Mesendoderm (in vitro differentiated cells): Measurements from ENCODE around the gene VANGL2.

Source experiments
- DNase-seq: peaks from one replicate; pipeline ENCODE4 v3.0.0; 2013
- H2AK5ac ChIP-seq: 2 replicates; pipeline ENCODE4 v1.6.1; 2013; ENCODE audit warnings: low read length, inconsistent platforms
- H2BK120ac ChIP-seq: 2 replicates; pipeline ENCODE4 v1.6.1; 2013; ENCODE audit warnings: low read depth, mild to moderate bottlenecking, low read length, moderate library complexity, mixed read lengths
- H2BK15ac ChIP-seq: replicated peaks from 2 replicates; pipeline ENCODE4 v1.6.1; 2013; ENCODE audit warnings: low read depth, mild to moderate bottlenecking, moderate library complexity
- H2BK5ac ChIP-seq: 2 replicates; pipeline ENCODE4 v1.6.1; 2013; ENCODE audit warnings: low read length, inconsistent platforms
- H3K18ac ChIP-seq: 2 replicates; pipeline ENCODE4 v1.6.1; 2013; ENCODE audit warnings: mild to moderate bottlenecking, low read length, mixed read lengths
- H3K23ac ChIP-seq: one replicate; pipeline ENCODE4 v1.6.1; 2013; ENCODE audit warnings: low read length
- H3K27ac ChIP-seq: 2 replicates; pipeline ENCODE4 v1.5.1; 2013; ENCODE audit warnings: low read depth, mild to moderate bottlenecking, inconsistent platforms, low read length, moderate library complexity
- H3K27me3 ChIP-seq: 2 replicates; pipeline ENCODE4 v1.6.1; 2013; ENCODE audit warnings: low read length, control low read depth, mild to moderate bottlenecking, inconsistent platforms; ENCODE audit not compliant: insufficient read depth, poor library complexity
- H3K36me3 ChIP-seq: 2 replicates; pipeline ENCODE4 v1.6.1; 2013; ENCODE audit warnings: low read length, inconsistent platforms; ENCODE audit not compliant: control insufficient read depth, insufficient read depth
- H3K4ac ChIP-seq: one replicate; pipeline ENCODE4 v1.6.1; 2013; ENCODE audit warnings: low read depth, mild to moderate bottlenecking, low read length, moderate library complexity
- H3K4me1 ChIP-seq: 2 replicates; pipeline ENCODE4 v1.6.1; 2013; ENCODE audit warnings: low read depth, low read length, inconsistent platforms; ENCODE audit not compliant: control insufficient read depth
- H3K4me2 ChIP-seq: 2 replicates; pipeline ENCODE4 v1.6.1; 2013; ENCODE audit warnings: low read length
- H3K4me3 ChIP-seq: 2 replicates; pipeline ENCODE4 v1.5.1; 2013; ENCODE audit warnings: mild to moderate bottlenecking, low read length
- H3K56ac ChIP-seq: one replicate; pipeline ENCODE4 v1.6.1; 2013; ENCODE audit warnings: low read length
- H3K79me1 ChIP-seq: 2 replicates; pipeline ENCODE4 v1.6.1; 2013; ENCODE audit warnings: low read length, inconsistent platforms
- H3K79me2 ChIP-seq: 2 replicates; pipeline ENCODE4 v1.6.1; 2013; ENCODE audit warnings: mild to moderate bottlenecking, low read length; ENCODE audit not compliant: control insufficient read depth, insufficient read depth
- H3K9ac ChIP-seq: 2 replicates; pipeline ENCODE4 v1.6.1; 2013; ENCODE audit warnings: low read length, inconsistent platforms
- H4K5ac ChIP-seq: one replicate; pipeline ENCODE4 v1.6.1; 2013; ENCODE audit warnings: low read length
- H4K8ac ChIP-seq: one replicate; pipeline ENCODE4 v1.6.1; 2013; ENCODE audit warnings: low read depth, mild to moderate bottlenecking, control low read depth, low read length, moderate library complexity
- WGBS: extraction: QIAGEN DNeasy Blood & Tissue Kit; methylation state at CpG from one replicate; pipeline ENCODE4 v1.1.7; 2013; ENCODE audit warnings: low lambda C conversion rate, missing lambda C conversion rate; ENCODE audit not compliant: insufficient coverage; ENCODE audit errors: extremely low coverage; 5-methylcytosine and 5-hydroxymethylcytosine counted together

VANGL2 gene

DNA sequence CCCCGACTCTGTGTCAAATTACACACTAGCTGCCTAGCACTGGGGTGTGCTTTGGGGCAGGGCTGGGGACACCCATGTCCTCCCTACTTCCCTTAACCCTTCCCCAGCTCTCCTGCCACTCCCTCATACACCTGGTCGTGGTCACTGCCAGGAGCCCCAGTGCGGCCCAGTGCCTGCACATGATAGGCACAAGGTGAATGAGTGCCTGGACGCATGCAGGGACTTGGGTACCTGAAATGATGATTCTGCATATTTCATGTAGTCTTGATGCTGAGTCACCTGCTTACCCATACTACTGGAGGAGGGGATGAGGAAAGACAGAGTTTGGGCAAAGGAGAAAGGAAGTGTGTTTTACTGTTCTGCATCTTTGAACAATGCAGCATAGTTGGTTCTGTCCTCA is 1.5 kb upstream of the VANGL2 start:
- Histone ChIP-seq H3K4ac (no peak overlapping the region), H3K9ac (no peak overlapping the region), H2BK120ac (no peak overlapping the region), H2BK5ac (no peak overlapping the region), H2BK15ac (no peak overlapping the region), H3K79me2 (peaks cover 32% of the 10 kb centered on the region), H3K18ac (no peak overlapping the region), H2AK5ac (peak overlapping the region; percentile 57), H4K8ac (no peak overlapping the region), H3K27ac (no peak overlapping the region), H3K4me2 (no peak overlapping the region), H3K27me3 (no peaks in the 10 kb centered on the region), H4K5ac (no peak overlapping the region), H3K4me1 (peaks cover 21% of the 10 kb centered on the region), H3K79me1 (peaks cover 17% of the 10 kb centered on the region), H3K56ac (peak overlapping the region; percentile 46), H3K36me3 (no peaks in the 10 kb centered on the region), H3K23ac (peak overlapping the region; percentile 15), H3K4me3 (no peak overlapping the region)
- WGBS = no CpG with 5 or more reads among the region's 4 CpGs
- DNase-seq = no peak

DNA sequence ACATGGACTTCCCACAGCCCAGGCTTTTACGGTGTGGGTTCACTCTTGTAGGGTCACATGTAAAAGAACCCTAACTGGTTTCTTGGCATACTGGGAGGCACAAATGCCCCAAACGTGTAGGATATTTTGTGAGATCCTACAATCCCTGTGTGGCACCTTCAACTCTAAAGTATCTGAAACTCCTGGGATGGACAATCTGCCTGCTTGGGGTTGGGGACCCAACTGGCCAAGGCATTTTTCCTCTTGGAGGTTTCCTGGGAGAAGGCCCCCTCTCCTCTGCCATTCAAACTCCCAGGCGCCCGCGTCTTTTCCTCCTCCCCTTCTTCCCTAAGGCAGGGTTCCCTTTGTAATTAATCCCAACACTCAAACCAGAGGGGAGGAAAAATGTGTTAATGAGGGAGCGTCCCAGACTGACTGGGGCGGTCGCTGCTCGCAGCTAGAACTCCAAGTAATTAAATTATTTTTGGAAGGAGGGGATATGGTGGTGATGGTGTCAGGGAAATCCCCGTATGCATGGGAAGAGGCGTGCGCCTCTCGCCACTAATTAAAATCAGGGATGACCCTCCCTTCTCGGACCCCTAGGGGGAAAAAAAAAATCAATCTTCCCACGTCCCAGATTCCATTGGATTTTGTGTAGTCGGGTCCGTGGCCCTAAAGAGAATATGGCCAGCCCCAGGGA is 681 bp upstream of the VANGL2 start:
- Histone ChIP-seq H3K4ac (peak overlapping the region; percentile 95), H2AK5ac (no peak overlapping the region), H3K18ac (peak overlapping the region; percentile 96), H3K27me3 (no peaks in the 10 kb centered on the region), H4K5ac (no peak overlapping the region), H2BK120ac (peak overlapping the region; percentile 93), H4K8ac (no peak overlapping the region), H3K79me2 (peaks cover 40% of the 10 kb centered on the region), H2BK15ac (no peak overlapping the region), H3K27ac (peak overlapping the region; percentile 94), H3K79me1 (peaks cover 24% of the 10 kb centered on the region), H3K36me3 (no peaks in the 10 kb centered on the region), H3K9ac (peak overlapping the region; percentile 89), H3K4me2 (peak overlapping the region; percentile 81), H3K4me1 (peaks cover 24% of the 10 kb centered on the region), H2BK5ac (peak overlapping the region; percentile 90), H3K23ac (no peak overlapping the region), H3K56ac (peak overlapping the region; percentile 85), H3K4me3 (peak overlapping the region; percentile 29)
- DNase-seq = peak; percentile 69
- WGBS = no CpG with 5 or more reads among the region's 17 CpGs

DNA sequence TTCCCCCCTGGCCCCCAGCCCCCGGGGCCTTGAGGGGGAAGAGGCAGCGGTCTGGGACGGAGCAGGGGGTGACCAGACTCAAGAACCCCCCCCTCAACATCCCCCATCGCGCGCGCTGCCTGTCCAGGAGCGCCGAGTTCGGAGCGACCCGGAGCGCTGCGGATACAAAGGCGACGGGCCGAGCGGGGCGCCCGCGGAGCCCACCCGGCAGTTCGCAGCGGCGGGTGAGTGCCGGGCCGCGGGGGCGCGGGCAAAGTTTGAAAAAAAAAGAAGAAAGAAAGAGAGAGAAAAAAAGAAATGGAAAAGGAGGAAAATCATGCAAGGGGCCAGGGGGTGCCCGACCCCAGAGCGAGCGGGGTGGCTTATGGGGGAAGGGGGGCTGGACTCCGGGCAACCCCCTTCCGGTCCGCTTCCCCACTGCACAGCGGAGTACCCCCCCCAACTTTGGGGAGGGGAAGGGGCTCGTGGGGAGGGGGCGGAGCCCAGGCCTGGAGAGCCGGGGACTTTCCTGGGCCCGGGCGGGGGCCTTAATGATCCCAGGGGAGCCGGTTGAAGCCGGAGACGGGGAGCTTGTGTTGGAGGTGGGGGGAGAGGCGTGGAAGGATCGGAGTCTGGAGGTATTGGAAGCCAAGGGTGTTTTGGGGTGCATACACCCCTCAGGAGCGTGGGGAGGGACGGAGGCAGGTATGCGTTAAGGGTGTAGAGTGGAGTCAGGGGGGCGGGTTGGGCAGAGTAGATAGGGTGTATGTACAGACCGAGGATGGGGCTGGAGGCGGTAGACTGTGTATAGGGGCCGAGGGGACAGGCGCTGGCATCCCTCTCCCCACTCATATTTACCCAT is 502 bp downstream of the VANGL2 start:
- Histone ChIP-seq H3K27me3 (no peaks in the 10 kb centered on the region), H3K4ac (peak overlapping the region; percentile 100), H3K9ac (peak overlapping the region; percentile 96), H4K5ac (no peak overlapping the region), H3K4me2 (peak overlapping the region; percentile 93), H3K79me2 (peaks cover 52% of the 10 kb centered on the region), H4K8ac (peak overlapping the region; percentile 69), H3K36me3 (no peaks in the 10 kb centered on the region), H3K23ac (no peak overlapping the region), H3K56ac (peak overlapping the region; percentile 95), H2BK120ac (peak overlapping the region; percentile 99), H3K4me3 (peak overlapping the region; percentile 96), H3K79me1 (peaks cover 31% of the 10 kb centered on the region), H3K27ac (peak overlapping the region; percentile 54), H2AK5ac (no peak overlapping the region), H3K18ac (peak overlapping the region; percentile 100), H3K4me1 (peaks cover 24% of the 10 kb centered on the region), H2BK15ac (peak overlapping the region; percentile 14), H2BK5ac (no peak overlapping the region)
- DNase-seq = no peak
- WGBS = no CpG with 5 or more reads among the region's 55 CpGs

DNA sequence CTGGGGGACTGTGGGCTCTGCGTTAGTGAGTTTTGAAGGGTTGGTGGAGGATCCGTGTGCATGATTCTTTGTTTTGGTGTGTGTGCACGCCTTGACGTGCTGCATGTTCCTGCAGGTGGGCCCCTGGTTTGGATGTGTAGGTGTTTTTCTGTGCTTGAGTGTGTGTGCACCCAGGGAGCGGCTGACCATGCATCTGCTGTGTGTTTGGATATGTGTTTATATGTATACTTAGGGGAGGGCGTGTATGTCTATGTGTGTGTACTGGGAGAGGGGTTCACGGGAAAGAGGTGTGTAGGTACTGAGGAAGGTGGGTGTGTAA is 1.1 kb downstream of the VANGL2 start:
- Histone ChIP-seq H3K4ac (no peak overlapping the region), H2BK15ac (no peak overlapping the region), H3K23ac (peak overlapping the region; percentile 48), H3K36me3 (no peaks in the 10 kb centered on the region), H3K4me1 (peaks cover 28% of the 10 kb centered on the region), H3K79me1 (peaks cover 35% of the 10 kb centered on the region), H3K18ac (peak overlapping the region; percentile 100), H4K5ac (no peak overlapping the region), H4K8ac (no peak overlapping the region), H2AK5ac (peak overlapping the region; percentile 20), H3K4me3 (peak overlapping the region; percentile 96), H3K56ac (peak overlapping the region; percentile 95), H3K4me2 (peak overlapping the region; percentile 93), H3K79me2 (peaks cover 58% of the 10 kb centered on the region), H2BK120ac (no peak overlapping the region), H2BK5ac (no peak overlapping the region), H3K27ac (no peak overlapping the region), H3K9ac (peak overlapping the region; percentile 96), H3K27me3 (no peaks in the 10 kb centered on the region)
- no peak for DNase-seq
- WGBS = no CpG with 5 or more reads among the region's 7 CpGs

DNA sequence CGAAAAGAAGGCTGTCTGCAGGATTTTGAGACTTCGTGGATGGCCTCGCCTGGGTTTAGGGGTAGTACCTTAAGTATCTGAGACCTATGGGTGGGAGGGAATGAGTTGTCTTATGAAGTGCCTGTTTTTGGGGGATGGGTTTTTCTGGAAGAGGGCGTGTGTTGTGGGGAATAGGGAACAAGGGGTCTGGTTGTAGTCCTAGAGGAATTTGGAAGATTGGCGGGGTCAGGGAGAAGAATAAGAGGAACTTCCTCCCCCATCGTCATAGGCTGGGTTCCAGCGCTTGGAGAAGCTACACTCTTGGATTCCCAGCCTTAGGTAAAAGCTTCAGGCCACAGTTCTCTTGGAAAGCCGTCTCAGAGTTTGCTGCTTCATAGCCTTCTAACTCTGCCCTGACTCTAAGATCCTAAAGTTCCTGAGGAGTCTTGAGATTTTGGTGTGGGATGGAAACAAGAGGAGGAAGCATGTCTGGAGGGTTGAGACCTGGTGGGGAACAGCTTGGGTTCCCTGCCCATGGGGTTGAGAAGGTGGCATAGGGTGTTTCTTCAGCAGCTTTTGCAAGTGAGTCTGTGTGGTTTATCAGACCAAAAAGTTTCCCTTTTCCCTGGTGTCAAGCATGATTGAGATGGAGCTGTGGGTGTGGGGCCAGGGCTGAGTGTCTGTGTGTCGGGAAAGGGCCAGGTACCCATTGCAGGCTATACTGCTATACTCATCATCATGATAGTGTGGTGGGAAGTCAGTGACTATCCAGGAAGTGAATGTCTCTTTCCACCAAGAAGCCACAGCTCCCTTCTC is 1.8 kb downstream of the VANGL2 start:
- Histone ChIP-seq H3K27ac (no peak overlapping the region), H3K79me1 (peaks cover 39% of the 10 kb centered on the region), H3K79me2 (peaks cover 64% of the 10 kb centered on the region), H3K4me1 (peaks cover 31% of the 10 kb centered on the region), H3K27me3 (no peaks in the 10 kb centered on the region), H3K36me3 (no peaks in the 10 kb centered on the region), H3K9ac (peak overlapping the region; percentile 96), H3K18ac (no peak overlapping the region), H3K56ac (peak overlapping the region; percentile 95), H2BK120ac (no peak overlapping the region), H3K4ac (peak overlapping the region; percentile 81), H3K4me2 (peak overlapping the region; percentile 93), H3K23ac (peak overlapping the region; percentile 48), H3K4me3 (peak overlapping the region; percentile 96), H2BK5ac (no peak overlapping the region), H4K5ac (no peak overlapping the region), H2BK15ac (no peak overlapping the region), H4K8ac (no peak overlapping the region), H2AK5ac (peak overlapping the region; percentile 77)
- WGBS = no CpG with 5 or more reads among the region's 9 CpGs
- no peak for DNase-seq
